Posterior vena cava (tissue), 2 donors: Measurements from ENCODE around the gene KIRREL3. TPM values are rescaled to one million over a fixed set of nuclear protein-coding genes. Genes with fewer than 3 reads are reported as not detected.
"Not testable (repeated sequence)": the region's sequence is repeated elsewhere in the genome, so short reads cannot be mapped to it uniquely, and the experiment has no call there.

Experiments used
- DNase-seq: peaks from one replicate; pipeline ENCODE4 v3.0.0-alpha.2; 2020; ENCODE audit warnings: low spot score
- intact Hi-C, 2 donors: fragments of 100-400 bp; cut with DNase I; formaldehyde crosslinking; loops; one replicate each; pipeline versions ENCODE4 v1.14.1 to v1.14.2; 2022 to 2023
- microRNA-seq, 2 donors: library from miRNA; unstranded; fragments of <30 nt; microRNA quantifications; one replicate each; pipeline ENCODE4 v1.2.0, GENCODE V29; 2020 to 2021; ENCODE audit warnings: borderline microRNAs expressed in 2 of 2
- total RNA-seq, 2 donors: library from RNA; stranded (reverse); fragmentation: NEBNext Ultra II Directional; extraction: Animal tissue kit (Norgen Biotek cat#: 25700); gene quantifications; one replicate each; pipeline ENCODE4 v1.2.1, GENCODE V29; 2021
- donor health status: DM: yes; HTN: yes; CAD: no.
- donor health status: DM: yes; HTN: yes; CAD: no.

KIRREL3 gene
- total RNA-seq, 2 donors from 2014 or later: 0.10 to 0.74 TPM

- intact Hi-C loops: no loop called here
- DNase-seq: no peak
These were observed 610.2 kb downstream of the KIRREL3 start for GRCh38 chr11:126390272-126390867.

GRCh38 chr11:126387857-126388256 is 612.7 kb downstream of the KIRREL3 start:
- no peak for DNase-seq
- intact Hi-C loops: no loop called here

GRCh38 chr11:126386729-126387071 is 613.9 kb downstream of the KIRREL3 start:
- intact Hi-C loops: not testable (repeated sequence)
- peak; percentile 78 for DNase-seq

- intact Hi-C loops: no loop called here
- peak; percentile 62 for DNase-seq
These were observed 614.4 kb downstream of the KIRREL3 start for GRCh38 chr11:126385991-126386728.

GRCh38 chr11:126384449-126385070 is 616.0 kb downstream of the KIRREL3 start:
- intact Hi-C loops: no loop called here
- peak; percentile 65 for DNase-seq

- intact Hi-C loops: no loop called here
- DNase-seq: peak; percentile 71
These were observed 616.9 kb downstream of the KIRREL3 start for GRCh38 chr11:126383339-126384335.

- intact Hi-C loops: not testable (repeated sequence)
These were observed 617.9 kb downstream of the KIRREL3 start for GRCh38 chr11:126382641-126383040.

GRCh38 chr11:126381960-126382359 is 618.6 kb downstream of the KIRREL3 start:
- intact Hi-C loops: not testable (repeated sequence)
- DNase-seq: peak; percentile 29

More at GRCh38 chr11:126382641-126383040, 617.9 kb downstream of the KIRREL3 start:
- DNase-seq: peak; percentile 31

GRCh38 chr11:126380909-126381308 is 619.7 kb downstream of the KIRREL3 start:
- intact Hi-C loops: no loop called here

GRCh38 chr11:126378763-126379162 is 621.8 kb downstream of the KIRREL3 start:
- peak; percentile 5 for DNase-seq
- intact Hi-C loops: no loop called here

More at GRCh38 chr11:126380909-126381308, 619.7 kb downstream of the KIRREL3 start:
- DNase-seq: peak; percentile 29

- no peak for DNase-seq
- intact Hi-C loops: no loop called here
These were observed 624.8 kb downstream of the KIRREL3 start for GRCh38 chr11:126375726-126376125.

- DNase-seq: peak; percentile 31
- intact Hi-C loops: not testable (repeated sequence)
These were observed 625.8 kb downstream of the KIRREL3 start for GRCh38 chr11:126374562-126375300.

- intact Hi-C loops: not testable (repeated sequence)
- DNase-seq: peak; percentile 77
These were observed 627.0 kb downstream of the KIRREL3 start for GRCh38 chr11:126373389-126374066.

Small RNAs within 50 kb of the gene (microRNA-seq; reads per million reads assigned to microRNA genes)
- 0 reads per million in 2 donors for gene MIR3167
